Activated CD8-positive, alpha-beta T cell treated with anti-CD3 and anti-CD28 coated beads, Interleukin-2, amount 10 ng/mL, durations not matched to agents 7 days and 5 days (primary cell): ENCODE data around the gene RPS6KA4. TPM values are rescaled to one million over a fixed set of nuclear protein-coding genes. Genes with fewer than 3 reads are reported as not detected.

Experiments
- ATAC-seq: fragments of 150-1000 bp; cut with Tn5 transposase; one replicate; pipeline ENCODE4 v1.10.0; 2021; ENCODE audit warnings: moderate library complexity
- CTCF ChIA-PET: fragments of 350-600 bp; sonication (Branson Sonifier 250); formaldehyde crosslinking; loops from one replicate; lab custom pipeline; 2021; ENCODE audit warnings: antibody characterized with exemption; lab: Charles Lee
- POLR2A ChIA-PET: fragments of 350-600 bp; sonication (Branson Sonifier 250); formaldehyde crosslinking; loops from one replicate; lab custom pipeline; 2021; ENCODE audit warnings: antibody characterized with exemption; lab: Charles Lee
- DNase-seq: peaks from one replicate; pipeline ENCODE4 v3.0.0-alpha.2; 2020
- H3K27ac Mint-ChIP-seq: one replicate; pipeline ENCODE4 v1.8.0; 2021; ENCODE audit warnings: mild to moderate bottlenecking, mixed read lengths
- H3K27me3 Mint-ChIP-seq: one replicate; pipeline ENCODE4 v1.8.0; 2021; ENCODE audit warnings: low read depth, mixed read lengths
- H3K36me3 Mint-ChIP-seq: one replicate; pipeline ENCODE4 v1.8.0; 2021; ENCODE audit warnings: low read depth, mixed read lengths
- H3K4me1 Mint-ChIP-seq: one replicate; pipeline ENCODE4 v1.8.0; 2021; ENCODE audit warnings: low read depth, mixed read lengths
- H3K4me3 Mint-ChIP-seq: one replicate; pipeline ENCODE4 v1.8.0; 2021; ENCODE audit warnings: mild to moderate bottlenecking, mixed read lengths
- H3K9me3 Mint-ChIP-seq: one replicate; pipeline ENCODE4 v1.8.0; 2022; ENCODE audit warnings: mixed read lengths; ENCODE audit not compliant: insufficient read depth
- total RNA-seq, 2 experiments: library from RNA; stranded (reverse); gene quantifications; one replicate each; pipeline ENCODE4 v1.2.3, GENCODE V29; 2021

RPS6KA4 gene
- total RNA-seq, 2 experiments from 2014 or later = 39.0 to 42.3 TPM

DNA sequence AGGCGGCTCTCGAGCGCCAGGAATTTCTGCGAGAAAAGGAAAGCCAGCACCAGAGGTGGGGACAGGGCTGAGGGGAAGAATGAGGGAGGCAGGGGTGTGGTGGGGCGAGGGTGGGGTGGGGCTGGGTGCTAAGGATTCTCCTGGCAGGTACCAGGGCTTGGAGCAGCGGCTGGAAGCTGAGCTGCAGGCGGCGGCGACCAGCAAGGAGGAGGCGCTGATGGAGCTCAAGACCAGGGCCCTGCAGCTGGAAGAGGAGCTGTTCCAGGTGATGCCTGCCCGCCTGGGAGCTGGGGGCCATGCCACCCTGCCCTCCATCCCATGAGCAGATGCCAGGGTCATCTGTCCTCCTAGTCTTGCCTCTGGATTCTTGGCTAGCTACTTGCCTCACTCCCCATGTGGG is 9.6 kb upstream of the RPS6KA4 start:
- no peak overlapping the region for H3K4me3 Mint-ChIP-seq
- H3K36me3 Mint-ChIP-seq = peaks cover 24% of the 10 kb centered on the region
- no peaks in the 10 kb centered on the region for H3K9me3 Mint-ChIP-seq
- ChIA-PET CTCF (interaction anchor here (1.2 kb wide), 1 partner anchor 31 kb away, joined by 3 read pairs; the partner anchor contains the start of gene PRDX5), POLR2A (interaction anchor here (0.7 kb wide), 1 partner anchor 9 kb away, joined by 5 read pairs; the partner anchor contains the start of gene CCDC88B)
- no peaks in the 10 kb centered on the region for H3K27me3 Mint-ChIP-seq
- DNase-seq (no peak), ATAC-seq (no peak)
- H3K4me1 Mint-ChIP-seq = peaks cover 11% of the 10 kb centered on the region
- no peak overlapping the region for H3K27ac Mint-ChIP-seq

DNA sequence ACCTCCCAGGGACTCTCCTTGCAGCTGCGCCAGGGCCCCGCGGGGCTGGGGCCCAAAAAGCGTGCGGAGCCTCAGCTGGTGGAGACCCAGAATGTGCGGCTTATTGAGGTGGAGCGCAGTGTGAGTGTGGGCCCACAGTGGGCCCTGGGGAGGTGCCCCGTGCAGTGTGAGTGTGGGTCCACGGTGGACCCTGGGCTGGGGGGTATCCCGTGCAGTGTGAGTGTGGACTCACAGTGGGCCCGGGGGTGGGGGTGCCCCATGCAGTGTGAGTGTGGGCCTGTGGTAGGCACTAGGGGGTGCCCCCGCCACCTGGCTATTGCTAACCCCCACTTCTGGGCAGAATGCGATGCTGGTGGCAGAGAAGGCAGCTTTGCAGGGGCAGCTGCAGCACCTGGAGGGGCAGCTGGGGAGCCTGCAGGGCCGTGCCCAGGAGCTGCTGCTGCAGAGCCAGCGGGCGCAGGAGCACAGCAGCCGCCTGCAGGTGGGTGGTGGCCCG is 7.8 kb upstream of the RPS6KA4 start:
- H3K27ac Mint-ChIP-seq = no peak overlapping the region
- no peak overlapping the region for H3K4me3 Mint-ChIP-seq
- ChIA-PET CTCF (no interaction called here), POLR2A (interaction anchor here (0.9 kb wide), 1 partner anchor 11 kb away, joined by 3 read pairs; the partner anchor contains the start of gene CCDC88B)
- H3K27me3 Mint-ChIP-seq = no peaks in the 10 kb centered on the region
- H3K36me3 Mint-ChIP-seq = peaks cover 13% of the 10 kb centered on the region
- no peak for ATAC-seq
- no peaks in the 10 kb centered on the region for H3K9me3 Mint-ChIP-seq
- no peak for DNase-seq
- peaks cover 13% of the 10 kb centered on the region for H3K4me1 Mint-ChIP-seq

DNA sequence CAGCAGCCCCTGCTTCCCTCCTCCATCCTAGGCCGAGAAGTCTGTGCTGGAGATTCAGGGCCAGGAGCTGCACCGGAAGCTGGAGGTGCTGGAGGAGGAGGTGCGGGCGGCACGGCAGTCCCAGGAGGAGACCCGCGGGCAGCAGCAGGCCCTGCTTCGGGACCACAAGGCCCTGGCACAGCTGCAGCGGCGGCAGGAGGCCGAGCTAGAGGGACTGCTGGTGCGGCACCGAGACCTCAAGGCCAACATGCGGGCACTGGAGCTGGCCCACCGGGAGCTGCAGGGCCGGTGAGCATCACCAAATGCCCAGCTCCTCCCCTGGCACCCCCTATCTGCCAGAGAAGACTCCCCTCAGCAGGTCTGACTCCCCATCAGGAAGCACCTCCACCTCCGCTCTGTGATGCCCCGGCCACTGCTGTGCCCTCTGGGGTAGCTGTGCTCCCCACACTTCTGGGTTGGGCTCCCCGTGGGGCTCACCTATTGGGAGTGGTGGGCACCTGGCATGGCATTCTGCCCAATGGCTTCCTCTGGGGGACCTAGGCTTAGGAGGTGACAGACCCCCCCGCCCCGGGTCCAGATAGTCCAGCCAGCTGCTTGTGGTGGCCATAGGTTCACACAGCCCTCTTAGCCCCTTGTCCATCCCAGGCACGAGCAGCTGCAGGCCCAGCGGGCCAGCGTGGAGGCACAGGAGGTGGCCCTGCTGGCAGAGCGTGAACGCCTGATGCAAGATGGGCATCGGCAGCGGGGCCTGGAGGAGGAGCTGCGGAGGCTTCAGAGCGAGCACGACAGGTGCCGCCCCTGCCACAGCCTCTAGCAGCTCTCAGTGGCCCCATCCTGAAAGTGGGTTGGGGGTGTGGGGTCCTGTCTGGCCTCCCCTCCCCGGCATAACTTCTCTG is 6.6 kb upstream of the RPS6KA4 start:
- ATAC-seq (no peak), DNase-seq (no peak)
- H3K4me1 Mint-ChIP-seq = peaks cover 19% of the 10 kb centered on the region
- no peak overlapping the region for H3K4me3 Mint-ChIP-seq
- CTCF ChIA-PET = interaction anchor here (0.8 to 7.1 kb wide), 4 partner anchors 10 to 35 kb away, joined by 3 to 39 read pairs (median 4); partner anchors contain the start of genes PRDX5 and TRMT112
- POLR2A ChIA-PET = interaction anchor here (0.9 to 1.2 kb wide), 2 partner anchors 10 to 34 kb away, joined by 3 read pairs; partner anchors contain the start of gene PRDX5
- H3K27me3 Mint-ChIP-seq = no peaks in the 10 kb centered on the region
- H3K9me3 Mint-ChIP-seq = no peaks in the 10 kb centered on the region
- H3K36me3 Mint-ChIP-seq = peaks cover 12% of the 10 kb centered on the region
- no peak overlapping the region for H3K27ac Mint-ChIP-seq

DNA sequence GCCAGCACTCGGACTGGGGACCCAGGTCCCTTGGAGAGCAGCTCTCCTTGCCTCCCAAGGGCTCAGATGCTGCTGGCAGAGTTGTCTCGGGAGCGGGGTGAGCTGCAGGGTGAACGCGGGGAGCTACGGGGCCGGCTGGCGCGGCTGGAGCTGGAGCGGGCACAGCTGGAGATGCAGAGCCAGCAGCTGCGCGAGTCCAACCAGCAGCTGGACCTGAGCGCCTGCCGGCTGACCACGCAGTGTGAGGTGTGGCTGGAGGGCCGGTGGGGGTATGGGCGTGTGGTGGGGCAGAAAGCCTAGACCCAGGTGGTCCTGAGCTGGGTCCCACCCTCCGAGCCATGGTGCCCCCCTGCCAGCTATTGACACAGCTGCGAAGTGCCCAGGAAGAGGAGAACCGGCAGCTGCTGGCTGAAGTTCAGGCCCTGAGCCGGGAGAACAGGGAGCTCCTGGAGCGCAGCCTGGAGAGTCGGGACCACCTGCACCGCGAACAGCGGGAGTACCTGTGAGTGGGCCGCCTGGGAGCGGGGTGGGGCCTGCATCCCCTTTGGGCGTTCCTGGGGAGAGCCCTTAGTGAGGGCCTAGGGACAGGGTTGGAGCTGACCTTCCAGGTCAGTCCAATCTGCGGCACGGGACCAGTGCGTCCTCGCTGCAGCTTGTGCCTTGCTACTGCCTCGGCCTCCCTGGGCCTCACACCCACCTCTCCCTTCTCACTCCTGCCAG is 5.8 kb upstream of the RPS6KA4 start:
- H3K27ac Mint-ChIP-seq = no peak overlapping the region
- H3K4me3 Mint-ChIP-seq = no peak overlapping the region
- no peaks in the 10 kb centered on the region for H3K9me3 Mint-ChIP-seq
- no peak for ATAC-seq
- H3K36me3 Mint-ChIP-seq = peaks cover 14% of the 10 kb centered on the region
- ChIA-PET CTCF (interaction anchor here (0.6 to 7.1 kb wide), 3 partner anchors 11 to 54 kb away, joined by 3 to 39 read pairs (median 5); no protein-coding TSS in a partner anchor), POLR2A (interaction anchor here (0.9 to 1.2 kb wide), 2 partner anchors 11 to 35 kb away, joined by 3 read pairs; partner anchors contain the start of gene PRDX5)
- DNase-seq = no peak
- peaks cover 27% of the 10 kb centered on the region for H3K4me1 Mint-ChIP-seq
- H3K27me3 Mint-ChIP-seq = no peaks in the 10 kb centered on the region

DNA sequence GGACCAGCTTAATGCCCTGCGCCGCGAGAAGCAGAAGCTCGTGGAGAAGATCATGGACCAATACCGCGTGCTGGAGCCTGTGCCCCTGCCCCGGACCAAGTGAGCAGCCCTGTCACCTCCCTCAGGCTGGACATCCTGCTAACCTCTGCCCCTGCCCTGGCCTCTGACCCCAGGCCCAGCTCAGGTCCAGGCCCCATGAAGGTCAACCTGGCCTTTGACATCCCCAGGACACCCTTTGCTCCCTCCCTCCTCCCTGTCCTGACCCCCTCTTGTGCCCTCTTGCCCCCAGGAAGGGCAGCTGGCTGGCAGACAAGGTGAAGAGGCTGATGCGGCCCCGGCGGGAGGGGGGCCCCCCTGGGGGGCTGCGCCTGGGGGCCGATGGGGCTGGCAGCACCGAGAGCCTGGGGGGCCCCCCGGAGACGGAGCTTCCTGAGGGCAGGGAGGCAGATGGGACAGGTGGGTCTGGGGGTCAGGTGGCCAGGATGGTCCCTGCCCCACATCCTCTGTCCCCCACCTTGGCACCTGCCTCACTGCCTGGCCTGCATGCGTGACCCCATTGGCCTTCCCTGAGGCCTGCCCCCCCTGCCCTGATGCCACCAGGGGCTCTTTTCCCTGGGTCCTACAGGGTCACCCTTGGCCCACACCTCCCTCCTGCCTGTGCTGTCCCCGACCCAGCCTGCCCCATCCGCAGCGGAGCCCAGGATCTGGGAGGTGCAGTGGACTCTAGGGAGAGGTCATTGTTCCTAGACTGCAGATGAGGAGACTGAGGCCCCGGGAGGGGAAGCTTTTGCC is 5.1 kb upstream of the RPS6KA4 start:
- H3K36me3 Mint-ChIP-seq = peaks cover 12% of the 10 kb centered on the region
- H3K27ac Mint-ChIP-seq = no peak overlapping the region
- peaks cover 30% of the 10 kb centered on the region for H3K4me1 Mint-ChIP-seq
- no peak overlapping the region for H3K4me3 Mint-ChIP-seq
- CTCF ChIA-PET = interaction anchor here (0.6 to 7.1 kb wide), 6 partner anchors 8 to 350 kb away, joined by 3 to 39 read pairs (median 7); partner anchors contain the start of gene ESRRA
- POLR2A ChIA-PET = interaction anchor here (1.2 kb wide), 1 partner anchor 36 kb away, joined by 3 read pairs; the partner anchor contains the start of gene PRDX5
- H3K27me3 Mint-ChIP-seq = no peaks in the 10 kb centered on the region
- DNase-seq = no peak
- no peak for ATAC-seq
- H3K9me3 Mint-ChIP-seq = no peaks in the 10 kb centered on the region

DNA sequence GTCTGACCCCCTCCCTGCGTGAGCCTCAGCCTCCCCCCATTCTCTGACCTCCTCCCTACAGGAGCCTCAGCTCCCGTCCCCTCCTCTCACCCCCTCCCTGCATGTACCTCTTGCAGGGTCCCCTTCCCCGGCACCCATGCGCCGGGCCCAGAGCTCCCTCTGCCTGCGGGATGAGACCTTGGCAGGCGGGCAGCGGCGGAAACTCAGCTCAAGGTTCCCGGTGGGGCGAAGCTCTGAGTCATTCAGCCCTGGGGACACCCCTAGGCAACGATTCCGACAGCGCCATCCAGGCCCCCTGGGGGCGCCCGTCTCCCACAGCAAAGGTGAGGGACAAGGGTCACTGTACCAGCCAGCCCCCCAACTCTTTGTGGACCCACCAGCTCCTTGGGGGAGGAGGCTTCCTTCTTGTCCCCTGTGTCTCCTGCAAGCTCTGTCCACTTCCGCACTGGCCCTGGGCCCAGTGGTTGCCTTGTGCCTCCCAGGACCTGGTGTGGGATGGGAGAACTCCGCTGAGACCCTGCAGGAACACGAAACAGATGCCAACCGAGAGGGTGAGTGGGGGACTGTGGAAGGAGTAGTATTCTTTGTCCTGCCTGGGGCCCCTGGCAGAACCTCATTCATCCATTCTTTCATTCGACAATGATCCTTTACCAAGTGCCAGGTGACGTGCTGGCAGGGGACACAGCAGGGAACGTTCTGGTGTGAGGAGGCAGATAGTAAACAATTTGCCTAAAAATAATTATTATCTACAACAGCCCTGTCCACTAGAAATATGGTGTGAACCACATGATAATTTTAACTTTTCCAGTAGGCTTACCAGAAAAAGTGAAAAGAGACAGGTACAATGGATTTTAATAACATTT is 3.7 kb upstream of the RPS6KA4 start:
- DNase-seq (peak; percentile 65), ATAC-seq (peak; percentile 23)
- Mint-ChIP-seq H3K4me1 (peaks cover 39% of the 10 kb centered on the region), H3K4me3 (no peak overlapping the region), H3K9me3 (no peaks in the 10 kb centered on the region), H3K36me3 (peaks cover 12% of the 10 kb centered on the region), H3K27me3 (no peaks in the 10 kb centered on the region), H3K27ac (peak overlapping the region; percentile 63)
- ChIA-PET POLR2A (interaction anchor here (1.3 kb wide), 1 partner anchor 38 kb away, joined by 3 read pairs; the partner anchor contains the start of genes PRDX5 and TRMT112), CTCF (interaction anchor here (0.6 to 7.1 kb wide), 20 partner anchors 10 to 588 kb away, joined by 3 to 39 read pairs (median 4); partner anchors contain the start of genes ESRRA, FERMT3, PRDX5 and TRMT112)

DNA sequence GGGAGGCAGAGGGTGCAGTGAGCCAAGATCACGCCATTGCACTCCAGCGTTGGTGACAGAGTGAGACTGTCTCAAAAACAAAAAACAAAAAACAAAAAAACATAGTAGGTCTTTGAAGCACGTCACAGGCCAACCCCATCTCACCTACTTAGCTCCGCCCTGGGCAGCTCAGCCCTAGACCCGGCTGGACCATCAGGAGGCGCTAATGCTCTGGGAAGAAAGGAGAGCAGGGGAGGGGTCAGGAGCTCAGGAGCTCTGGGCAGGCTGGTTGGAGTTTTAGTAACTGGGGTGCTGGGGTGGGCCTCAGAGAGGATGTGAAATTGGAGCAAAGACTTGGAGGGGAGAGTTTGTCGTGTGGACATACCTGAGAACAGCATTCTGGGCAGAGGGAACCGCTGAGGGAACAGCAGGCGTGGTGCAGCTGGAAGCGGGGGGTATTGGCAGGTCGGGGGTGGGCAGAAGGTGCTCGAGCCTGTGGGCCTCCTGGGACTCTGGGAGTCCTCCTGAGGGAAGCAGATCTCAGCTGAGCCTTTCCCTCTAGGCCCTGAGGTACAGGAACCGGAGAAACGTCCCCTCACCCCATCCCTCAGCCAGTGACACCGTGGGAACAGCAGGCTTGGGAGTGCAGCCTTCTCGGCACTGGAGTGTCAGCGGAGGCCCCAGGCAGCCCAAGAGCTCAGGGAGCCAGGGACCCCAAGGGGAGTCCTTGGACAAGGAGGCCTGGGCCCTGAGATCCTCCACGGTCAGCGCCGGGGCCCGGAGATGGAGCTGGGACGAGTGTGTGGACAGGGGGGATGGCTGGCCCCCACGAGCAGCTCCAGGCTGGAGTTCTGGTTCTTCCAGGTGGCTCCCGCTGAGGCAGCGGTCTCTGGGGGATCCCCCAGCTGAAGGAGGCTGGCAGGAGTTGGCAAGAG is 2.2 kb upstream of the RPS6KA4 start:
- no peak overlapping the region for H3K4me3 Mint-ChIP-seq
- H3K27me3 Mint-ChIP-seq = no peaks in the 10 kb centered on the region
- ATAC-seq (no peak), DNase-seq (peak; percentile 53)
- ChIA-PET CTCF (interaction anchor here (0.9 to 7.1 kb wide), 12 partner anchors 12 to 332 kb away, joined by 3 to 39 read pairs (median 6); partner anchors contain the start of genes ESRRA, PRDX5 and TRMT112), POLR2A (interaction anchor here (0.5 kb wide), 1 partner anchor 130 kb away, joined by 3 read pairs; no protein-coding TSS in a partner anchor)
- peaks cover 49% of the 10 kb centered on the region for H3K4me1 Mint-ChIP-seq
- H3K9me3 Mint-ChIP-seq = no peaks in the 10 kb centered on the region
- H3K27ac Mint-ChIP-seq = peak overlapping the region; percentile 62
- H3K36me3 Mint-ChIP-seq = peaks cover 22% of the 10 kb centered on the region

DNA sequence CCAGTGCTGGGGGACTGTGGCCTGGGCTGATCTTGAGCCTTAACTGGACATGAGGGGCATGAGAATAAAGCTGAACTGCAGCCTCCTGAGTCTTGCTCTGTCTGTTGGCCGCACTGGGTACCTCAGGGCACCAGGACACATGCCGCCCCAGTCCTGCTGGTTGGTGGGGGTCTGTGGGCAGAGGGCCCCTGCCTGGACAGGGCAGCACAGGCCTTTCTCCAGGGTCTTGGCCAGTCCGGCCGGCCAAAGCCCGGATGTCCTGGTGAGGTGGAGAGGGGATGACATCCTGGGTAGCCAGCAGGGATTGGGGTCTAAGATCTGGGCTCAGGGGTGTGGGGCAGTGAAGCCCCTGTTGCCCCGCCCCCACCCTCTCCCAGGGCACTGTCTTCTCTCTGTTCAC is 1.5 kb upstream of the RPS6KA4 start:
- peak overlapping the region; percentile 68 for H3K27ac Mint-ChIP-seq
- POLR2A ChIA-PET = no interaction called here
- H3K4me3 Mint-ChIP-seq = peak overlapping the region; percentile 69

More for the DNA sequence above, 1.5 kb upstream of the RPS6KA4 start:
- no peak for ATAC-seq
- no peak for DNase-seq
- no peaks in the 10 kb centered on the region for H3K9me3 Mint-ChIP-seq
- peaks cover 52% of the 10 kb centered on the region for H3K4me1 Mint-ChIP-seq
- peaks cover 29% of the 10 kb centered on the region for H3K36me3 Mint-ChIP-seq
- H3K27me3 Mint-ChIP-seq = no peaks in the 10 kb centered on the region
- CTCF ChIA-PET = interaction anchor here (1.0 to 7.1 kb wide), 7 partner anchors 13 to 92 kb away, joined by 3 to 39 read pairs (median 6); partner anchors contain the start of genes ESRRA, PRDX5 and TRMT112
